Esophagus squamous epithelium (tissue), 4 donors: ENCODE data around the gene RNF180.

Experiments used
- POLR2A ChIP-seq, 4 donors: fragments of 450-650 bp; IDR thresholded peaks; one replicate each; pipeline ENCODE4 v1.6.1; 2017; ENCODE audit warnings: antibody characterized with exemption in 4 of 4, mild to moderate bottlenecking in 4 of 4, moderate library complexity in 3 of 4
- TF ChIP-seq, protein P1 (sequence below), 6 experiments: fragments of 450-650 bp in 4 of 6; fragments of 200-600 bp in 2 of 6; sonication (generic) in 2 of 6; IDR thresholded peaks; one replicate each; pipeline ENCODE4 v1.5.1; 2016 to 2019; ENCODE audit warnings: antibody characterized with exemption in 6 of 6, mild to moderate bottlenecking in 4 of 6, moderate library complexity in 4 of 6

DNA sequence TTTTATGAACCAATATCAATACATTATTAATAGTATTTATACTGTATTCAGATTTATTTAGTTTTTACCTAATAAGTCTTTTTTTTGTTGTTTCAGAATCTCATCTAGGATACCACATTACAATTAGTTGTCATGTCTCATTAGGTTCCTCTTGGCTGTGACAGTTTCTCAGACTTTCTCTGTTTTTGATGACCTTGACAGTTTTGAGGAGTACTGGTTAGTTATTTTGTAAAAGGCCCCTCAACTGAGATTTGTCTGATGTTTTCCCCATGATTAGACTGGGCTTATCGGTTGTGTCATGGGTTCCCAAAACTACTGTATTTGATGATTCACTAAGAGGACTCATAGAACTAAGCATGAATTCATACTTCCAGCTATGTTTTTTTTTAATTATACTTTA, 56.3 kb downstream of the RNF180 start:
- TF ChIP-seq, protein P1, sequence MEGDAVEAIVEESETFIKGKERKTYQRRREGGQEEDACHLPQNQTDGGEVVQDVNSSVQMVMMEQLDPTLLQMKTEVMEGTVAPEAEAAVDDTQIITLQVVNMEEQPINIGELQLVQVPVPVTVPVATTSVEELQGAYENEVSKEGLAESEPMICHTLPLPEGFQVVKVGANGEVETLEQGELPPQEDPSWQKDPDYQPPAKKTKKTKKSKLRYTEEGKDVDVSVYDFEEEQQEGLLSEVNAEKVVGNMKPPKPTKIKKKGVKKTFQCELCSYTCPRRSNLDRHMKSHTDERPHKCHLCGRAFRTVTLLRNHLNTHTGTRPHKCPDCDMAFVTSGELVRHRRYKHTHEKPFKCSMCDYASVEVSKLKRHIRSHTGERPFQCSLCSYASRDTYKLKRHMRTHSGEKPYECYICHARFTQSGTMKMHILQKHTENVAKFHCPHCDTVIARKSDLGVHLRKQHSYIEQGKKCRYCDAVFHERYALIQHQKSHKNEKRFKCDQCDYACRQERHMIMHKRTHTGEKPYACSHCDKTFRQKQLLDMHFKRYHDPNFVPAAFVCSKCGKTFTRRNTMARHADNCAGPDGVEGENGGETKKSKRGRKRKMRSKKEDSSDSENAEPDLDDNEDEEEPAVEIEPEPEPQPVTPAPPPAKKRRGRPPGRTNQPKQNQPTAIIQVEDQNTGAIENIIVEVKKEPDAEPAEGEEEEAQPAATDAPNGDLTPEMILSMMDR (IDR thresholded peaks at IDR 0.05), result no peak
- TF ChIP-seq POLR2A (IDR thresholded peaks at IDR 0.05), result no peak
